Activated T-cell treated with anti-CD3 and anti-CD28 coated beads for 48 hours (primary cell): ENCODE measurements around the gene HP.
"Not testable (repeated sequence)": the region's sequence is repeated elsewhere in the genome, so short reads cannot be mapped to it uniquely, and the experiment has no call there.

Experiments used
- DNase-seq: peaks from one replicate; pipeline ENCODE4 v3.0.0-alpha.2; 2020; ENCODE audit warnings: low read depth

Gene HP, protein sequence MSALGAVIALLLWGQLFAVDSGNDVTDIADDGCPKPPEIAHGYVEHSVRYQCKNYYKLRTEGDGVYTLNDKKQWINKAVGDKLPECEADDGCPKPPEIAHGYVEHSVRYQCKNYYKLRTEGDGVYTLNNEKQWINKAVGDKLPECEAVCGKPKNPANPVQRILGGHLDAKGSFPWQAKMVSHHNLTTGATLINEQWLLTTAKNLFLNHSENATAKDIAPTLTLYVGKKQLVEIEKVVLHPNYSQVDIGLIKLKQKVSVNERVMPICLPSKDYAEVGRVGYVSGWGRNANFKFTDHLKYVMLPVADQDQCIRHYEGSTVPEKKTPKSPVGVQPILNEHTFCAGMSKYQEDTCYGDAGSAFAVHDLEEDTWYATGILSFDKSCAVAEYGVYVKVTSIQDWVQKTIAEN

DNA sequence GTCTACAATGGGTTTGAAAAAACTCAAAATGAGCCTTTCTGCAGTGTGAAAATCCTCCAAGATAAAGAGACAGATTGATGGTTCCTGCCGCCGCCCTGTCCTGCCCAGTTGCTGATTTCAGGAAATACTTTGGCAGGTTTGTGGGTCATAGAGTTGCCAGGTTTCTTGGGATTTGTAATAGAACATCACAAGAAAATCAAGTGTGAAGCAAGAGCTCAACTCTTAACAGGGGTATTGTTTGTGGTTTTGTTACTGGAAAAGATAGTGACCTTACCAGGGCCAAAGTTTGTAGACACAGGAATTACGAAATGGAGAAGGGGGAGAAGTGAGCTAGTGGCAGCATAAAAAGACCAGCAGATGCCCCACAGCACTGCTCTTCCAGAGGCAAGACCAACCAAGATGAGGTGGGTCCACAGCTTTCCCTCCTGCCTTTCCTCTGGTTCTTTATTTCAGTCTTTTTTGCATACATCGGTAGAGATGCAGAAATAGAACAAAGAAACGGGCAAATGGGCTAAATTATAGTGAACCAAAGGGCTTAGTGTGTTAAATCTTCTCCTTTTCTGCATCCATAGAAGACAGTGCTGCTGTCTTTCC lies at the start of gene HP:
TSS of gene HP (plus strand) at position 252 of the 594 bp plus-strand sequence. CDS start at position 400, 148 bp downstream.
- DNase-seq: not testable (repeated sequence)

DNA sequence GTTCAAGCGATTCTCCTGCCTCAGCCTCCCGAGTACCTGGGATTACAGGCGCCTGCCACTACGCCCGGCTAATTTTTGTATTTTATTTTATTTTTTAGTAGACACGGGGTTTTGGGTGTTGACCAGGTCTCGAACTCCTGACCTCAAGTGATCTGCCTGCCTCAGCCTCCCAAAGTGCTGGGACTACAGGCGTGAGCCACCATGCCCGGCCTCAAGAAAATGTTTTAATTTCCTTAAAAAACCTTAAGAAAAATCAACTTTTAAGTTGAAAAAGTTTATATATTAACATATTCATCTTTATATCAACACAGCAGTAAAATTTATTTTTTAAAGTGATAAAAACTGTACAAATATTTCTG lies 46.3 kb upstream of the HP start:
- not testable (repeated sequence) for DNase-seq

DNA sequence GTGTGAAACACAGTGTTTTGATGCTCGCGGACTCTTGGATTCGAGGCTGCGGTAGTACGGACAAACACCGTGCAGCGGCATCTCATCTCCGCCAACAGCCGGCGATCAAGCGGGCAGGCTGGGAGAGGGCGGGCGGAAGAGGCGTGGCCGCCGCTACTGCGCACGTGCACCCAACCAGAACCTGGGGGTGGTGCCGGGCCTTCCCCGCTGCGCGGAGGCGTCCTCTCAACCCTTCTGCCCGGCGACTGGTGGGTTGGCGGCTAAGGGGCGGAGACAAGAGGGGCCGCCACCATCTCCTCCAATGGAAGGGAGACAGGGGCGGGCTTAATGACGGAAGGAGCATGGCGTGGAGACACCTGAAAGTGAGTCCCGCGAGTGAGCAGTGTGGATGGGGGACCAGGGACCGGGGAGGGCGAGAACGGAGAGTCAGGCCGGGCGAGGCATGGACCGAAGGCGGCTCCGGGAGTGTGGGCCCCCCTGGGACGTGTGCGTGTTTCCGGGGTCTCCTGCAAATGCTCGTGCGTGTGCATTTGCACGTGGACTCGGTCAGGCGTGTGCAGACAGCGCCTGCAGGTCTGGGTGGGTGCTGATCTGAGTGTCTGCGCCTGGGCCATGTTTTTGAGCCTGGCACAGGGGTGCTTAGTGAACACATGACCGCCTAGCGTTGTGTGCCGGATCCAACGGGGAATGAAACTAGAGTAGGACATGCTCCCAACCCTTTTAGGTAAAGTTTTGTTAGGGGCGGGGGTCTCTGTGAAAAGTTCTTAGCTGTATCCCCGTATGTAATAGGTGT lies 45.7 kb upstream of the HP start, which contains the start of gene DHODH:
TSS of gene DHODH (plus strand) at position 321 of the 793 bp plus-strand sequence. CDS start at position 342, 21 bp downstream.
- peak; percentile 98 for DNase-seq

DNA sequence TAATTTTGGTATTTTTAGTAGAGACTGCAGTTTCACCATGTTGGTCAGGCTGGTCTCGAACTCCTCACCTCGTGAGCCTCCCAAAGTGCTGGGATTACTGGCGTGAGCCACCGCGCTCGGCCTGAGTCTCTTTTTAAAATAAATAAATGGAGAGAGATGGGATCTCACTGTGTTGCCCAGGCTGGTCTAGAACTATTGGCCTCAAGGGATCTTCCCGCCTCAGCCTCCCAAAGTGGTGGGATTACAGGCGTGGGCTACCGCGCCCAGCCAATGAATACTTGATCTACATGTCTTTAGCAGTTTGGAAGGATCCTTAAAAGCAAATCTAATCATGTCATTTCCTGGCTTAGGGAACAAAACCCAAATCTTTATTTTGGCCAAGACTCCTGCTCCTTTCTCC lies 44.5 kb upstream of the HP start:
- DNase-seq: no peak

DNA sequence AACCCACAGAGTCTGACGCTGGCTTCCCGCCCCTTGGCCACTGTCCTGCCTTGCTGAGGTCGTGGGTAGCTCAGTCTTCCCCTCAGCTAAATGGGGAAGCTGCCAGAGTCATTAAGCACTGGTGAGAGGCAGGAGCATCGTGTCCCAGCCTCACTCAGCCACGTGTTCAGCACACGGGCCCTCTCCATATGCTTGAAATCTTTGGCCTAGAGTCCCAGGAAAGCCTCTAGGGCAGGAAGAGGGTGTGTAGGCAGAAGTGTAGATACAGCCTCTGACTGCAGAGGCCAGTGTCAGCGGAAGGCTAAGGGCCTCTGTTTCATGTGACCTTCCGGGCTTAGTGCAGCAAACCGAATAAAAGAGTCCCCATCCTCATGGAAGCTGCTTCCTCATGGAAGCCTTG lies 41.7 kb upstream of the HP start:
- DNase-seq: no peak

DNA sequence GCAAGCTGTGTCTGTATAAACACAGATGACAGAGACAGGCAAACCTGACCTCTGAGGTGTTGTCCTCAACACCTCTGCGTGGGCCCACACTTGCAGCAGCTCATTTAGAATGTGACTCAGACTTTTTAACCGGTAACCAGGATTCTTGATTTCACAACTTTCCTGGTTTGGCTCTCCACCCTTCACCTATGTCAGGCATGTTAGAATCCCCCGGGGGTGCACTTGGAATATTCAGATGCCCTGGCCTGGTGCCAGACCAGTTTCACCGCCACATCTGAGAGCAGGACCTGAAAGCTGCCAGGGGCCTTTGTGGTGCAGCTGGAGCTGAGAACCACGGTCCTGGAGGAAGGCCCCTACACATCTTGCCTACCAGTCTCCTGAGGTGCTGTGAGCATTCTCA lies 40.9 kb upstream of the HP start:
- DNase-seq: peak; percentile 9

DNA sequence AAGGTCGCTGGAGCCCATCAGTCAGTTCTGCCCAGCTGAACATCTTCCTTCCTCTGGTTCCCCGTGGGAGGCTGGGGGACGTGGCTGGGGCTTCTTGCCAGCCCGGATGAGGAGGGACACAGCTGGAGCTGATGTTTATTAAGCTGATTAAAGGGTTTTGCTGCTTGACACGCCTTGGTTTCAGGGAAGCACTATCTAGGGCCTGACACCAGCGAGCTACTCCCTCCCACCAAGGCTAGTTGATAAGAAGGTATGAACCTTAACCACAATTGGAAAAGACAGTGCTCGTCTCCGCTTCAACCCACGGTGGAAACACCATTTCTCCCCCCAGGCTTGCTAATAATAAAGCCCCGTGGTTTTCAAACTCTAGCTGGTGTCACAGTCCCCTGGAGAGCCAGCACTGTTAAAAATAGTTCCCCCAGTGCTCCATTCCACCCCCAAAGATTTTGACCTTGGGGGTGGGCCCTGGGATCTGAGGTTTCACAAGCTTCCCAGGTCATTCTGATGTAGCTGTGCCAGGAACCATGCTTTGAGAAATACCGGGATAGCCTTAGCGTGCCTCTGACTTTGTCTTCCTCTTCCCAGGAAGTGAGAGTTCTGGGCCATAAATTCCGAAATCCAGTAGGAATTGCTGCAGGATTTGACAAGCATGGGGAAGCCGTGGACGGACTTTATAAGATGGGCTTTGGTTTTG lies 40.3 kb upstream of the HP start:
- no peak for DNase-seq

DNA sequence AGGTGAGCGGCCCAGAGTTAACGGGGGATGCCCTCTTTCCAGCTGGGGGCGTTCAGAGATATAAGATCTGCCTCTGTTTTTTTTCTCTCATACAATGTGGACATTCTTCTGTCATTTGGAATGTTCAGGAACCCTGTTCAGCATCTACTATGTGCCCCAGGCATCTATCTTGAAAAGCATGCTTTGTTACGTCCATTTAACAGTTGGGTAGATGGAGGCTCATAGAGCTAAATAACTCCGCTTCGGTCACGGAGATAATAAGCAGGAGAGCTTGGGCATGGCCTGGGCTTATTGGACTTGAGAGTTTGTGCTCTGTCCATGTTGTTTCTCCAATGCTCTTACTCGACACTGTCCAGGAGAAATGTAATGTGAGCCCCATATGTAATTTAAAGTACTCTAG lies 39.6 kb upstream of the HP start:
- no peak for DNase-seq

DNA sequence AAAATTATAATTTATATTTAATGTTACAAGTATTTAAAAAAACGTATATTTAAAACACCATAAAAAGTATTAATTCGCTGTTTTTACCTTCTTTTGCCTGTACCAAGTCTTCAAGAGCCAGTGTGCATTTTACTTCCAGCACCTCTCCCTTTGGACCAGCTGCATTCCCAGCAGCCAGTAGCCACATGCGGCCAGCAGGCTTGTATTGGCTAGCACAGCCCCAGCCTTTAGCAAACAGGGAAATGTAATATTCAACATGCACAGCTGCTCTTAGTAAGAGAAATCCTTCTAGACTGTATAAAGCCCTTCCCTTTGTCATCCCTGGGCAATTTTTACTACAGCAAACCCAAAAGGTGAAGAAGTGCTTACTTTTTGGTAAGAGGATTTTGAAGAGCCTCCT lies 39.2 kb upstream of the HP start:
- DNase-seq: no peak

DNA sequence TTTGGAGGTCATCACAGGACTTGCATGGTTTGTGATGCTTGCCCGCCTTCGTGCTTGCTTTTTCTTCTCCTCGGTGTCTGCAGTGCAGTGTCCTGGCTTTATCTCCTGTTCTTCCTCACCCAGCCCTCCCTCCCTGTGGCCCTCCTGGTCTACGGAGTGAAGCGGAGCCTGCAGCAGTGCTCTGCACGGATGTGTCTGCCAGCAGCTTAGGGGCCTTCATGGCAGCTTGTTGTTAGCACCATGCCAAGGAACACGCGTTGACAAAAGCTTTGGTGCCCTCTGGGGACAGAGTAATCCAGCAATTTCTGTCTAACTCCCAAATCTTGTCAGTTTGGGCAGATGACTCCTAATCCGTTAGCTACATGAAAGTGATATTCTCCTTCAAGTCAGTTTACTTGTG lies 35.8 kb upstream of the HP start:
- no peak for DNase-seq

DNA sequence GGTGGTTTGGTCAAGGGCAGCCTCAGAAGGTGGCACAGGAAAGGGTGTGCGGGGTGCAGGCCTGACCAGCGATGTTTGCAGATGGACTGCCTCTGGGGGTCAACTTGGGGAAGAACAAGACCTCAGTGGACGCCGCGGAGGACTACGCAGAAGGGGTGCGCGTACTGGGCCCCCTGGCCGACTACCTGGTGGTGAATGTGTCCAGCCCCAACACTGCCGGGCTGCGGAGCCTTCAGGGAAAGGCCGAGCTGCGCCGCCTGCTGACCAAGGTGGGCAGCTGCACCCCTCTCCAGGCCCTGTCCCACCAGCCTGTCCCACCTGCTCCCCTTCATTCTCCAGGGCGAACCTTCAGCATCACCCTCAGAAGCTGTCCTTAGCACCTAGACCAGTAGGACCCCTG lies 33.3 kb upstream of the HP start:
- DNase-seq: no peak

DNA sequence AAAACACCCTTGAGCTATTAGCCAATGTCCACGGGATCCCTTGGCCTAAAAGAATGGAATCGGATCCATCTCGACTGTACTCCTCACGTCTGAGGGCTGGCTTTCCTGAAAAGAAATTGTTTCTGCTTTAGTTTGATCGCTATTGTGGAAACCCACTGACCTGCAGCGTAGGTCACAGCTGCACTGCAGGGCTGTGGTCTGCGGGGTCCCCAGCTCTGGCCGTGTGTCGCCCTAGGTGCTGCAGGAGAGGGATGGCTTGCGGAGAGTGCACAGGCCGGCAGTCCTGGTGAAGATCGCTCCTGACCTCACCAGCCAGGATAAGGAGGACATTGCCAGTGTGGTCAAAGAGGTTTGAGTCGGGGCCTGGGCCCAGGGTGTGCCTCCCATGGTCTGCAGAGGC lies 32.2 kb upstream of the HP start:
- DNase-seq: no peak

DNA sequence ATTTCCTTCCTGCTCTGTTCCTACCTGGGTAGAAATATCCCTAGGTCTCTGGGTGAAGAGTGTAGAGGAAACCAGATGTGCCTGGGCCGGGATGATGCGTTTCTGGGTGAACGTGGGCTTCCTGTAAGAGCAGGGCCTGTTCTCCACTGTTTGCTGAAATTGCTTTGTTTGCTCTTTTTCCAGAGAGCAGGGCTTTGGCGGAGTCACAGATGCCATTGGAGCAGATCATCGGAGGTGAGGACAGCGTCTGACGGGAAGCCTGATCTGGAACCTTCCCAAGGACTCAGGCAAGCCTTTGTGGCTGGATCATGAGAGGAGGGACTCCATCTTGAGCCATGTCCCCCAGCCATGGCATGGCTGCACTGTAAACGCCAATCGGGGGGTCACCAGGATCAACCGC lies 30.3 kb upstream of the HP start:
- DNase-seq: no peak

DNA sequence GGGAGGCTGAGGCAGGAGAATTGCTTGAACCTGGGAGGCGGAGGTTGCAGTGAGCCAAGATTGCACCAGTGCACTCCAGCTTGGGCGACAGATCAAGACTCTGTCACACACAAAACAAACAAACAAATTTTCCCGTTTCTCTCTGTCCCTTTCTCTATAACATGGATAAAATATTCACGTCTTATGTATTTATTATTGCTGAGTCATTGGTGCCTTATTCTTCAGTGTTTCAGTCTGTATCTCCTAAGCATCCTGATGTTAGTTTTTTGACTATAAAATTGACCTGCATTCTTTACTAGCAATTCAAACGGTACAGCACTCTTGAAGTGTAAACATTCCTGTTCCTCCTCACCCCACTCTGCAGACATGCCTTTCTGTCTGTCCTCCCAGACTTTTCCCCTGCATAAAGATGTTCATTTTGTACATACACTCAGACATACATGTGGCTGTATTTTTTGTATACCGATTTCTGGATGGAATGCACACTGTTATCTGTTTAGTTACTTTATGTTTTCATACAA lies 29.4 kb upstream of the HP start:
- DNase-seq: no peak

DNA sequence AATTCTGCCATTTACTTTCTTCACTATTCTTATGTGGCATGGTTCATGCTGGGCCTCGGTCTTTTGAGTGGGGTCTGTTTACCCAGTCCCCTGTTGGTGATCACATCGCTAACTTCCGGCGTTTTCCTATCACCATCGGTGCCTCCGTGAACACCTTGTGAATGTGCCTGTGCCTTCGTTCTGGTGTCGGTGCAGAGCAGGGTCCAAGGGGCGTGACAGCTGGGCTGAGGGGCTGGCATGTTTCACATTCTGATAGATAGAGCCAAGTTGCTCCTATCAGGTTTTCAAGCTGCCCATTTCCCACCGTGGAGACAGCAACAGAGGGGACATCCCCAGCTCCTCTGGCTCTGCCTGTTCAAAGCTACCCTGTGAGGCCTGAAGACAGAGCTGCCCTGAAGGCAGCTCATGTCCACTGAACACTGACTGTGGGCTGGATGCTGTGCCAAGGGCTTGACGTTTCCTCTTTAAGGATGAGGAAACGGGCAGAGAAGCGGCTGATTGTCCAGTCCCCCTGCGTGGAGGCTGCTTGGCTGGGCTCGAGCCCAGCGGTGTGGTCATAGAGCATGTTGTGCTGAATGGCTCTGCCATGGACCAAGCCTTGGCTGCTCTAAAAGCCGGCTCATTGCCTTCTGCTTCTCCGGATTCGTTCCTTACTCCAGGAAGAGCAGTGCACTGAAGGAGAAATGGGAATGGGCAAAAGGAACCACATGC lies 28.7 kb upstream of the HP start:
- DNase-seq: no peak

DNA sequence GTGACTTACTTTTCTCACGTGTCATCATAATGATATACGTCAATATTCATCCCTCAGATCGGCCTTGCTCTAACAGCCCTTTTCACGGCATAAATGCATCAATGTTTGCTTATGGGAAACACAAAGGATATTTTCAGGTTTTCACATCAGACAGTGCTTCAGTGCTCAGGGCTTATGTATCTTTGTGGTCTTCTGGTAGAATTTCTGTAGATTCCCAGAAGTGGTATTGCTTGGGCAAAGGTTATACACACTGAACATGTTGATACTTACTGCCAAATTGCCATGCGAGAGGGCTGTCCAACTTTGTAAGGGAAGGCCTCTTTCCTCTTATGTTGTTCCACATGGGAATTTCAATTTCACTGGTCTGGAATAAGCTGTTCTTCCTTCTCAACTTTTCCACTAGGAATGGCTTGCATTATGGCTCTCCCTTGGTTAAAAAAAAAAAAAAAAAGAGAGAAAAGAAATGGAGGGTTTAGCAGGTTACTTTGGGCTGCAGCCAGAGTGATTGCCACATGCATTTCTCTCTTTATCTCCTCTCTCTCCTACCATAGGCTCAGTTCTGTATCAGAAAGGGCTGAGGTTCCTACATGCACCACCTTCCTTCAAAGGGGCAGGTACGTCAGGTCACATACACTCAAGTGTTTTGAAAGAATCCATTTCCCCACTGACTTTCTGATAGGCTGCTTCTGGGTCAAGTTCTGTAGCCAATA lies 26.5 kb upstream of the HP start:
- DNase-seq: no peak

DNA sequence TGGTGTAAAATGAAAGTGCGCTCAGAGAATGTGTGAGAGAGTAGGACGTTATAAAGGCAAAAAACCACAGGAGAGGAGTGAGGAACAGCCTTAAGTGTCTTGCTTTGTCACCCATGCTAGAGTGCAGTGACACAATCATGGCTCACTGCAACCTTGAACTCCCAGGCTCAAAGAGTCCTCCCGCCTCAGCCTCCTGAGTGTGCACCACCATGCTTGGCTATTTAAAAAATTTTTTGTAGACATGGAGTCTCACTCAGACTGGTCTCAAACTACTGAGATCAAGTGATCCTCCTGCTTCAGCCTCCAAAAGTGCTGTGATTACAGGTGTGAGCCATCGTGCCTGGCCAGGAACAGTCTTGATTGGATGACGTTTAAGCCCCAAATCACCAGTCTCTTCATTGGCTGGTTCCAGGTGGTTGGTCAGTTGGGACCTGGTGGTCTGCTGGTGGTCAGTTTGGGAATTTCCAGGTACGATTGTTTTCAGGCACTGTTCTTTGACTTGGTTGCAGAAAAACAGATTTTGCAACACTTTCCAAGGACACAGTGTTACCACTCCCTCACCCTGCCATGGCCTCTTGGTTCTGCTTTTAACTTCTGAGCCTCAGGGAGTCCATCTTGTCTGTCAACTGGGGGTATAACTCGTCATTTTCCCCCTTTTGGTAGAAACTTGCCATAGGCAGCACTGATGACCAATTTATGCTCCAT lies 24.6 kb upstream of the HP start:
- no peak for DNase-seq

DNA sequence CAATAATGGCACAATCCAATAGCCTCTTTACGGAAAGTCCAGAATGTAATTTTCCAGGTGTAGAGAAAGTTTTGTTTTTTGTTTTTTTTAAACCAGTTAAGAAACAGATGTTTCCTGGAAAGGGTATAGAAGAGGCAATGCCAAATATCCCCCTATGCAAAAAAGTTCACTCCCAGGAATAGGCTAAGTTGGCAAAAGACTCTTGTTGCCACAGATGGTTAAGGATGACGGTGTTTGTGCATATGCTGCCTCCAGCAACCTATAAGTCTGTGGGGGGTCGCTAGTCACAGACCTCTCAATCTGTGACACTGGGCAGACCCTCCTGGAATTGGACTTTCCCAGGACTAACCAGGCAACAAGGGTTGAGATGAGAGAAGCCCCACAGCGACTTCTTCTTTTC lies 20.9 kb upstream of the HP start:
- DNase-seq: no peak

DNA sequence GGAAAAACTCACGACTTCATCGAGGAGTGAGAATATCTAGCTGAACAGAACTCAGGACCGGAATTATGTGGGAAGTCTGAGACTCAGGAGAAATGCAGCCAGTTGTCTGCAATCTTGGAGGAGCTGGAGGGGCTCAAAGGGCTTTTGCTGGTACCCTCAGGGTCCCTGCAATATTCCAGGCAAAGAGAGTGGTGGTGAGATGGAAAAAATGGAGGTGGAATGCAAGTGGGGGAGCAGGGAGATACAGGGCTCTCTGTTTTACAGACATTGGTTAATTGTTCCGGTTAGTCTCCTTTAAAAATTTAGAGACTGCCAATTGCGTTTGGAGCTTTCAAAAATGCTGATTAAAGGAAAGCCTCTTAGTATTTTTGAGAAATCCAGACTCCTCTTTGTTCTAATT lies 18.2 kb upstream of the HP start:
- DNase-seq: no peak

DNA sequence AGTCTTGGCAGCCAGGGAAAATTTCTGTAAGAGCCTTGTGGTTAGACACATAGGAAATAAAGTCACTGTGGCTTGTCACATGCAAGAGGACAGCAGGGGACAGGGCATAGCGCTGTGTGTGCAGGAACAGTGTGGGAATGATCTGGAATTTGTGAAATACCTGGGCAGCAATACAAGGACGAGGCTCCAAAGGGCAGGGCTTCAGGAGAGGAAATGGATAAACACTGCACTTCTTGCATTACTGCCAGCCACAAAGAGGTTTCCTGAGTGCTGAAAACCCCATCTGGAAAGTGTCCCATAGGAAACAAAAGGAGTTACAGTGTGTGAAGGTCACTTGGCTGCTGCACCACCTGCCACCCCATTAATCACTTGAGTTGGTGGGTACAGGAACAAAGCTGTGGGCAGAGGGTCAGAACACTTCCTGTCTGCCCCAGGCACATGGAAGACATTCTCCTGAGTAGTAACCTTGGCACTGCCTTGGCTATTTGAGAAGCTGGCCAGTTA lies 12.1 kb upstream of the HP start:
- DNase-seq: no peak
